CD4-positive, alpha-beta memory T cell (primary cell): ENCODE measurements around the gene ADGRG6. TPM values are rescaled to one million over a fixed set of nuclear protein-coding genes. Genes with fewer than 3 reads are reported as not detected.

Source experiments
- CTCF ChIA-PET: fragments of 350-600 bp; sonication (Branson Sonifier 250); formaldehyde crosslinking; loops from one replicate; lab custom pipeline; 2021; ENCODE audit warnings: inconsistent platforms; ENCODE audit not compliant: partially characterized antibody; lab: Charles Lee
- POLR2A ChIA-PET: fragments of 350-600 bp; sonication (Branson Sonifier 250); formaldehyde crosslinking; loops from one replicate; lab custom pipeline; 2021; ENCODE audit not compliant: partially characterized antibody; lab: Charles Lee
- DNase-seq, 5 donors: peaks; one replicate each; pipeline versions ENCODE4 v3.0.0 to v3.0.0-alpha.2; 2020 to 2022; ENCODE audit warnings: mixed read lengths in 1 of 5
- H3K27ac ChIP-seq: one replicate; pipeline ENCODE4 v1.7.0; 2013; ENCODE audit warnings: low read depth, low read length
- H3K27me3 ChIP-seq: 2 replicates; pipeline ENCODE4 v1.7.0; 2013; ENCODE audit warnings: mild to moderate bottlenecking, low read length, moderate library complexity; ENCODE audit not compliant: insufficient read depth
- H3K36me3 ChIP-seq: 2 replicates; pipeline ENCODE4 v1.7.0; 2013; ENCODE audit warnings: mild to moderate bottlenecking, low read length, moderate library complexity; ENCODE audit not compliant: insufficient read depth
- H3K4me1 ChIP-seq: 2 replicates; pipeline ENCODE4 v1.7.0; 2013; ENCODE audit warnings: mild to moderate bottlenecking, low read length, moderate library complexity; ENCODE audit not compliant: insufficient read depth
- H3K4me3 ChIP-seq, 2 donors: one replicate each; pipeline ENCODE4 v1.7.0; 2013; ENCODE audit warnings: low read length in 2 of 2, mild to moderate bottlenecking in 1 of 2
- H3K9me3 ChIP-seq, 2 donors: one replicate each; pipeline ENCODE4 v1.7.0; 2013; ENCODE audit warnings: low read length in 2 of 2, control low read depth in 1 of 2; ENCODE audit not compliant: control insufficient read depth in 1 of 2
- H3K27ac Mint-ChIP-seq, 7 donors: one replicate each; pipeline ENCODE4 v1.8.0; 2020 to 2021; ENCODE audit warnings: mixed read lengths in 7 of 7, mild to moderate bottlenecking in 6 of 7, inconsistent platforms in 3 of 7, moderate library complexity in 3 of 7
- H3K27me3 Mint-ChIP-seq, 2 donors: one replicate each; pipeline ENCODE4 v1.8.0; 2020 to 2021; ENCODE audit warnings: mixed read lengths in 2 of 2
- H3K36me3 Mint-ChIP-seq, 2 donors: one replicate each; pipeline ENCODE4 v1.8.0; 2020 to 2021; ENCODE audit warnings: mixed read lengths in 2 of 2, inconsistent platforms in 1 of 2, mild to moderate bottlenecking in 1 of 2
- H3K4me1 Mint-ChIP-seq, 4 donors: one replicate each; pipeline ENCODE4 v1.8.0; 2020 to 2021; ENCODE audit warnings: mixed read lengths in 4 of 4, mild to moderate bottlenecking in 1 of 4
- H3K4me3 Mint-ChIP-seq, 8 donors: one replicate each; pipeline ENCODE4 v1.8.0; 2020 to 2021; ENCODE audit warnings: mixed read lengths in 8 of 8, mild to moderate bottlenecking in 7 of 8, moderate library complexity in 6 of 8, inconsistent platforms in 3 of 8
- H3K9me3 Mint-ChIP-seq, 8 donors: one replicate each; pipeline ENCODE4 v1.8.0; 2020 to 2021; ENCODE audit warnings: mixed read lengths in 8 of 8, mild to moderate bottlenecking in 5 of 8, inconsistent platforms in 3 of 8, moderate library complexity in 1 of 8
- intact Hi-C: fragments of 100-400 bp; cut with micrococcal nuclease; formaldehyde crosslinking; loops from one replicate; pipeline ENCODE4 v1.15.1; 2023
- polyA plus RNA-seq, 2 donors: library from polyadenylated mRNA; unstranded; fragments of 300-500 nt; fragmentation: Illumina TruSeq; gene quantifications; one replicate each; pipeline ENCODE4 v1.2.3, GENCODE V29; 2021
- total RNA-seq, 2 experiments: library from RNA; stranded (reverse); gene quantifications; one replicate each; pipeline ENCODE4 v1.2.3, GENCODE V29; 2021

Gene ADGRG6
- total and polyA plus RNA-seq, 4 experiments from 2014 or later, result 0.22 to 0.47 TPM; not detected in 2

- Mint-ChIP-seq H3K27ac (no peak overlapping the region), H3K36me3 (no peaks in the 10 kb centered on the region), H3K4me1 (peaks cover 3 to 15% (median 9%) of the 10 kb centered on the region in 4 donors), H3K9me3 (no peaks in the 10 kb centered on the region), H3K27me3 (peaks cover 15% of the 10 kb centered on the region in 2 donors), H3K4me3 (no peak overlapping the region)
- Histone ChIP-seq H3K27me3 (no peaks in the 10 kb centered on the region), H3K4me3 (no peak overlapping the region), H3K36me3 (no peaks in the 10 kb centered on the region), H3K4me1 (no peaks in the 10 kb centered on the region), H3K27ac (no peak overlapping the region), H3K9me3 (no peaks in the 10 kb centered on the region)
- intact Hi-C loops, result no loop called here
- DNase-seq, result no peak
- CTCF ChIA-PET, result no interaction called here
- POLR2A ChIA-PET, result no interaction called here
Measured at GRCh38 chr6:142306736-142307135, 4.9 kb downstream of the ADGRG6 start.

- Histone ChIP-seq H3K4me3 (no peak overlapping the region), H3K27me3 (no peaks in the 10 kb centered on the region), H3K9me3 (no peaks in the 10 kb centered on the region), H3K27ac (no peak overlapping the region), H3K36me3 (no peaks in the 10 kb centered on the region), H3K4me1 (no peaks in the 10 kb centered on the region)
- Mint-ChIP-seq H3K4me1 (peaks cover 0 to 3% (median 1%) of the 10 kb centered on the region in 4 donors), H3K4me3 (no peak overlapping the region), H3K27ac (no peak overlapping the region), H3K36me3 (no peaks in the 10 kb centered on the region), H3K9me3 (no peaks in the 10 kb centered on the region), H3K27me3 (peaks cover 4 to 5% of the 10 kb centered on the region in 2 donors)
- CTCF ChIA-PET, result no interaction called here
- intact Hi-C loops, result no loop called here
- DNase-seq, result no peak
- POLR2A ChIA-PET, result no interaction called here
Measured at GRCh38 chr6:142307963-142308748, 6.3 kb downstream of the ADGRG6 start.

GRCh38 chr6:142309426-142309825 is 7.6 kb downstream of the ADGRG6 start:
- Mint-ChIP-seq H3K27ac (no peak overlapping the region), H3K27me3 (peaks cover 1 to 6% of the 10 kb centered on the region in 2 donors), H3K36me3 (no peaks in the 10 kb centered on the region), H3K4me1 (no peaks in the 10 kb centered on the region), H3K4me3 (no peak overlapping the region), H3K9me3 (no peaks in the 10 kb centered on the region)
- DNase-seq, result no peak
- Histone ChIP-seq H3K9me3 (no peaks in the 10 kb centered on the region), H3K4me3 (no peak overlapping the region), H3K27ac (no peak overlapping the region), H3K36me3 (no peaks in the 10 kb centered on the region), H3K4me1 (no peaks in the 10 kb centered on the region), H3K27me3 (no peaks in the 10 kb centered on the region)
- ChIA-PET CTCF (no interaction called here), POLR2A (no interaction called here)
- intact Hi-C loops, result no loop called here

- no peaks in the 10 kb centered on the region for H3K4me1 ChIP-seq
- POLR2A ChIA-PET, result no interaction called here
- H3K4me3 ChIP-seq, result no peak overlapping the region
- Mint-ChIP-seq H3K36me3 (no peaks in the 10 kb centered on the region), H3K27me3 (peaks cover 4 to 6% of the 10 kb centered on the region in 2 donors), H3K4me3 (no peak overlapping the region), H3K4me1 (no peaks in the 10 kb centered on the region), H3K27ac (no peak overlapping the region), H3K9me3 (peaks cover 0 to 2% (median 0%) of the 10 kb centered on the region in 8 donors)
- intact Hi-C loops, result no loop called here
- H3K27ac ChIP-seq, result no peak overlapping the region
- H3K9me3 ChIP-seq, result no peaks in the 10 kb centered on the region
- CTCF ChIA-PET, result no interaction called here
- H3K27me3 ChIP-seq, result no peaks in the 10 kb centered on the region
- no peak for DNase-seq
- H3K36me3 ChIP-seq, result no peaks in the 10 kb centered on the region
Measured at GRCh38 chr6:142313284-142313683, 11.5 kb downstream of the ADGRG6 start.

- no peak overlapping the region for H3K4me3 Mint-ChIP-seq
- no peaks in the 10 kb centered on the region for H3K4me1 Mint-ChIP-seq
- Histone ChIP-seq H3K4me3 (no peak overlapping the region), H3K27me3 (no peaks in the 10 kb centered on the region), H3K4me1 (no peaks in the 10 kb centered on the region), H3K9me3 (no peaks in the 10 kb centered on the region), H3K27ac (no peak overlapping the region), H3K36me3 (no peaks in the 10 kb centered on the region)
- ChIA-PET CTCF (interaction anchor here (0.9 kb wide), 1 partner anchor 26 kb away, joined by 3 read pairs; no protein-coding TSS in a partner anchor), POLR2A (no interaction called here)
- H3K27me3 Mint-ChIP-seq, result peaks cover 6 to 9% of the 10 kb centered on the region in 2 donors
- intact Hi-C loops, result no loop called here
- DNase-seq, result no peak
- no peak overlapping the region for H3K27ac Mint-ChIP-seq
- H3K9me3 Mint-ChIP-seq, result peaks cover 0 to 2% (median 0%) of the 10 kb centered on the region in 8 donors
- no peaks in the 10 kb centered on the region for H3K36me3 Mint-ChIP-seq
Measured at GRCh38 chr6:142316791-142317368, 15.1 kb downstream of the ADGRG6 start.

- no peaks in the 10 kb centered on the region for H3K4me1 ChIP-seq
- Mint-ChIP-seq H3K4me1 (no peaks in the 10 kb centered on the region), H3K4me3 (no peak overlapping the region), H3K9me3 (peaks cover 0 to 2% (median 0%) of the 10 kb centered on the region in 8 donors), H3K36me3 (no peaks in the 10 kb centered on the region), H3K27ac (no peak overlapping the region), H3K27me3 (peaks cover 6 to 9% of the 10 kb centered on the region in 2 donors)
- POLR2A ChIA-PET, result no interaction called here
- H3K27me3 ChIP-seq, result no peaks in the 10 kb centered on the region
- H3K36me3 ChIP-seq, result no peaks in the 10 kb centered on the region
- DNase-seq, result no peak
- intact Hi-C loops, result no loop called here
- no peak overlapping the region for H3K27ac ChIP-seq
- H3K4me3 ChIP-seq, result no peak overlapping the region
- no peaks in the 10 kb centered on the region for H3K9me3 ChIP-seq
- CTCF ChIA-PET, result no interaction called here
Measured at GRCh38 chr6:142318714-142319113, 16.9 kb downstream of the ADGRG6 start.

GRCh38 chr6:142320366-142320765 is 18.6 kb downstream of the ADGRG6 start:
- Histone ChIP-seq H3K27me3 (no peaks in the 10 kb centered on the region), H3K4me1 (no peaks in the 10 kb centered on the region), H3K9me3 (no peaks in the 10 kb centered on the region), H3K27ac (no peak overlapping the region), H3K36me3 (no peaks in the 10 kb centered on the region), H3K4me3 (no peak overlapping the region)
- intact Hi-C loops, result no loop called here
- H3K4me3 Mint-ChIP-seq, result no peak overlapping the region
- no peak for DNase-seq
- peaks cover 2 to 10% of the 10 kb centered on the region in 2 donors for H3K27me3 Mint-ChIP-seq
- ChIA-PET POLR2A (no interaction called here), CTCF (no interaction called here)
- no peaks in the 10 kb centered on the region for H3K9me3 Mint-ChIP-seq
- no peaks in the 10 kb centered on the region for H3K36me3 Mint-ChIP-seq
- no peak overlapping the region for H3K27ac Mint-ChIP-seq
- no peaks in the 10 kb centered on the region for H3K4me1 Mint-ChIP-seq
